Loucy (cell line): ENCODE measurements around the gene SLC26A1.

ENCODE experiments used
- H2AFZ ChIP-seq: fragments of 200-600 bp; sonication (generic); 2 replicates; pipeline ENCODE4 v1.6.0; 2016; ENCODE audit warnings: antibody characterized with exemption, mild to moderate bottlenecking, low read length, moderate library complexity
- H3F3A ChIP-seq: fragments of 200-600 bp; 2 replicates; pipeline ENCODE4 v1.6.0; 2016; ENCODE audit warnings: antibody characterized with exemption, low read depth, mild to moderate bottlenecking
- H3K27me3 ChIP-seq: fragments of 200-600 bp; sonication (generic); 2 replicates; pipeline ENCODE4 v1.6.1; 2014; ENCODE audit warnings: low read length, mild to moderate bottlenecking; ENCODE audit not compliant: insufficient read depth, poor library complexity, severe bottlenecking
- H3K36me3 ChIP-seq: fragments of 200-600 bp; sonication (generic); 2 replicates; pipeline ENCODE4 v1.6.1; 2016; ENCODE audit warnings: low read length; ENCODE audit not compliant: insufficient read depth
- H3K4me1 ChIP-seq: fragments of 200-600 bp; sonication (generic); 2 replicates; pipeline ENCODE4 v1.5.1; 2014; ENCODE audit warnings: low read length, mild to moderate bottlenecking; ENCODE audit not compliant: insufficient read depth, poor library complexity, severe bottlenecking
- H3K4me2 ChIP-seq: fragments of 200-600 bp; sonication (generic); 2 replicates; pipeline ENCODE4 v1.6.0; 2014; ENCODE audit warnings: antibody characterized with exemption, low read length, low read depth, mild to moderate bottlenecking; ENCODE audit not compliant: poor library complexity, severe bottlenecking
- H3K4me3 ChIP-seq: fragments of 200-600 bp; sonication (generic); 2 replicates; pipeline ENCODE4 v1.5.1; 2014; ENCODE audit warnings: low read length, mild to moderate bottlenecking, mixed read lengths; ENCODE audit not compliant: poor library complexity, severe bottlenecking
- H3K79me2 ChIP-seq: fragments of 200-600 bp; sonication (generic); 2 replicates; pipeline ENCODE4 v1.6.1; 2014; ENCODE audit warnings: low read length; ENCODE audit not compliant: insufficient read depth
- H3K9ac ChIP-seq: fragments of 200-600 bp; sonication (generic); 2 replicates; pipeline ENCODE4 v1.6.0; 2014; ENCODE audit warnings: mild to moderate bottlenecking, low read depth, low read length, moderate library complexity; ENCODE audit not compliant: poor library complexity, severe bottlenecking
- H3K9me2 ChIP-seq: fragments of 200-600 bp; sonication (generic); replicated peaks from 2 replicates; pipeline ENCODE4 v1.6.1; 2016; ENCODE audit warnings: low read depth, low read length, mixed read lengths
- H3K9me3 ChIP-seq: fragments of 200-600 bp; sonication (generic); 2 replicates; pipeline ENCODE4 v1.6.1; 2014; ENCODE audit warnings: mild to moderate bottlenecking, antibody characterized with exemption, low read length, low read depth; ENCODE audit not compliant: insufficient read depth
- H4K20me1 ChIP-seq: fragments of 200-600 bp; sonication (generic); 2 replicates; pipeline ENCODE4 v1.6.0; 2014; ENCODE audit warnings: antibody characterized with exemption, low read length, mild to moderate bottlenecking; ENCODE audit not compliant: insufficient read depth, poor library complexity, severe bottlenecking
- EZH2phosphoT487 ChIP-seq: fragments of 200-600 bp; IDR thresholded peaks from 2 replicates; pipeline ENCODE4 v1.6.1; 2018; ENCODE audit warnings: antibody characterized with exemption, mild to moderate bottlenecking, moderate library complexity, borderline replicate concordance
- TF ChIP-seq, protein P1 (sequence below): fragments of 200-600 bp; sonication (generic); conservative IDR thresholded peaks from 2 replicates; pipeline ENCODE4 v1.5.1; 2014; ENCODE audit warnings: mild to moderate bottlenecking, antibody characterized with exemption, low read length

Gene SLC26A1

DNA sequence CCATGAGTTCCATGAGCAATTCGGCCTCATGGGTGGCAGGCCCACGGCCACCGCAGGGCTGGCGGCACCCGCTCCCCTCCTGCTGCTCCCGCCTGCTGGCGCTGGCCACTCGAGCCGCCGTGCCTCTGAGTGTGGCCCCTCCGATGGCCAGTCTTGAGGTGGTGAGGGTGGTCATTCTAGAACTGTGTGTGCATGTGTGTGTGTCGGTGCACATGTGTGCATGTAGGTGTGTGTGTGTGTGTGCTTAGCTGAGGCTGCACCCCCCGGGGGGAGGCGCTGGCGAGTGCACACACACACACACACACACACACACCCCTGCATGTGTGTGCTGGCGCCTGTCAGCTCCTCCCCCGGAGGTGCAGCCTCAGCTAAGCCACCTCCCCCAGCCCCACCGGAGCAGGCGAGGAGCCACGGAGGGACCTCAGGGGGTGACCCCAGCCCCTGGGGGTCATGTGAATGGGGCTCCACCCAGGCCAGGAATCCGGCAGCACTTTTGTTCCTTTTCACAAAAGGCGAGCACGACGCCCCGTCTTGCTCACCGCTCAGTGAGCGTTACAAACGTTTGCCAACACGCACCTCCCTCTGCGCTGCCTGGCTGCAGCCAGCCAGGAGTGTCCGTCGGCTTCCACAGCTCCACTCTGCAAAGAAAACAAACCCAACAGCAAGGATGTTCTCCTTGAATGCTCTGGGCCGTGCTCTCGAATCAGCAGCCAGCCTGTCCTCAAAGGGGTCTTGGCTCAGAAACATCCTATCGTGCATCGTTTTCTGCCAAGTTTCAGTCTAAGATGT, 48.1 kb upstream of the SLC26A1 start:
- Histone ChIP-seq H3K4me3 (no peak overlapping the region), H3K36me3 (no peaks in the 10 kb centered on the region), H3K4me2 (no peak overlapping the region), H3K9ac (no peak overlapping the region), H2AFZ (no peak overlapping the region), H3K4me1 (no peaks in the 10 kb centered on the region), H4K20me1 (no peaks in the 10 kb centered on the region), H3K9me2 (no peaks in the 10 kb centered on the region), H3K27me3 (no peaks in the 10 kb centered on the region), H3F3A (no peaks in the 10 kb centered on the region), H3K9me3 (no peaks in the 10 kb centered on the region; the same call in 1 of the 2 replicates), H3K79me2 (no peaks in the 10 kb centered on the region)
- no peak for TF ChIP-seq EZH2phosphoT487
- TF ChIP-seq, protein P1, sequence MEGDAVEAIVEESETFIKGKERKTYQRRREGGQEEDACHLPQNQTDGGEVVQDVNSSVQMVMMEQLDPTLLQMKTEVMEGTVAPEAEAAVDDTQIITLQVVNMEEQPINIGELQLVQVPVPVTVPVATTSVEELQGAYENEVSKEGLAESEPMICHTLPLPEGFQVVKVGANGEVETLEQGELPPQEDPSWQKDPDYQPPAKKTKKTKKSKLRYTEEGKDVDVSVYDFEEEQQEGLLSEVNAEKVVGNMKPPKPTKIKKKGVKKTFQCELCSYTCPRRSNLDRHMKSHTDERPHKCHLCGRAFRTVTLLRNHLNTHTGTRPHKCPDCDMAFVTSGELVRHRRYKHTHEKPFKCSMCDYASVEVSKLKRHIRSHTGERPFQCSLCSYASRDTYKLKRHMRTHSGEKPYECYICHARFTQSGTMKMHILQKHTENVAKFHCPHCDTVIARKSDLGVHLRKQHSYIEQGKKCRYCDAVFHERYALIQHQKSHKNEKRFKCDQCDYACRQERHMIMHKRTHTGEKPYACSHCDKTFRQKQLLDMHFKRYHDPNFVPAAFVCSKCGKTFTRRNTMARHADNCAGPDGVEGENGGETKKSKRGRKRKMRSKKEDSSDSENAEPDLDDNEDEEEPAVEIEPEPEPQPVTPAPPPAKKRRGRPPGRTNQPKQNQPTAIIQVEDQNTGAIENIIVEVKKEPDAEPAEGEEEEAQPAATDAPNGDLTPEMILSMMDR: no peak

DNA sequence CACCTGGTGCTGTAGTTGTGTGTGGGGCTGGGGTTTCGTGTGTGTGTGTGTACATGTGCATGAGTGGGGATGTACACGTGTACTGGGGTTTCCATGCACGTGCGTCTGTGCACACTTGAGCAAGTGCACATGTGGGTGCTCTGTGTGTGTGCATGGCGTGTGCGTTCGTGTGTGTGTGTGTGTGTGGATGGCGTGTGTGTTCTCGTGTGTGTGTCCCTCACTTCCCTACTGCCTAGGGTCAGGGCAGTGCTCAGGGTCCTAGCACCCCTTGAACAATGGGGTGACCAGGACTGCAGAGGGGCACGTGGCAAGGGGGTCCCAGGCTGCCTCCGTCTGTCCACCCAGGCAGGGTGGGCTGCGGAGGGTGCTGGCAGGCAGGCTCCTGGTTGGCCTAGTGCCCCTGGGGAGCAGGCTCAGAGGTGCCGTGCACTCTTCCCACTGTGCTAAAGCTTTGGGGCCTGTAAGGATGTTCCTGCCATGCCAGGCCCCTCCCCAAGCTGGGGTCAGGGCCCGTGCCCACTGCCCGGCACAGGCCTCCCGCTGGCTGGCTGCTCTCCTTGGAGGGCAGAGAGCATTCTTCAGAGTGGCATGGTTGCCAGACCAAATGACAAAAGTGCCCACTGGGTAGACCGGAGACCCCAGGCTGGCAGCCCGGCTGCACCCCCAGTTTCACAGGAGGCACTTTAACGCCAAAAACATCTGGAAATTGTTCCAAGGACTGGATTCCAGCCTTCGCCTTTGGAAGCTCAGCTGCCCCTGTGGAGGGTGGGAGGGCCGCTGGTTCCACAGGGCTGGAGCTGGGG, 47.3 kb upstream of the SLC26A1 start:
- no peaks in the 10 kb centered on the region for H3F3A ChIP-seq
- H3K79me2 ChIP-seq: no peaks in the 10 kb centered on the region
- no peak overlapping the region for H3K4me2 ChIP-seq
- H3K9ac ChIP-seq: no peak overlapping the region
- H3K9me2 ChIP-seq: no peaks in the 10 kb centered on the region
- TF ChIP-seq EZH2phosphoT487: no peak
- TF ChIP-seq, protein P1: no peak
- no peaks in the 10 kb centered on the region for H3K4me1 ChIP-seq
- no peak overlapping the region for H3K4me3 ChIP-seq
- no peaks in the 10 kb centered on the region; the same call in 1 of the 2 replicates for H3K9me3 ChIP-seq
- H3K27me3 ChIP-seq: no peaks in the 10 kb centered on the region
- no peak overlapping the region for H2AFZ ChIP-seq
- H3K36me3 ChIP-seq: no peaks in the 10 kb centered on the region
- no peaks in the 10 kb centered on the region for H4K20me1 ChIP-seq

DNA sequence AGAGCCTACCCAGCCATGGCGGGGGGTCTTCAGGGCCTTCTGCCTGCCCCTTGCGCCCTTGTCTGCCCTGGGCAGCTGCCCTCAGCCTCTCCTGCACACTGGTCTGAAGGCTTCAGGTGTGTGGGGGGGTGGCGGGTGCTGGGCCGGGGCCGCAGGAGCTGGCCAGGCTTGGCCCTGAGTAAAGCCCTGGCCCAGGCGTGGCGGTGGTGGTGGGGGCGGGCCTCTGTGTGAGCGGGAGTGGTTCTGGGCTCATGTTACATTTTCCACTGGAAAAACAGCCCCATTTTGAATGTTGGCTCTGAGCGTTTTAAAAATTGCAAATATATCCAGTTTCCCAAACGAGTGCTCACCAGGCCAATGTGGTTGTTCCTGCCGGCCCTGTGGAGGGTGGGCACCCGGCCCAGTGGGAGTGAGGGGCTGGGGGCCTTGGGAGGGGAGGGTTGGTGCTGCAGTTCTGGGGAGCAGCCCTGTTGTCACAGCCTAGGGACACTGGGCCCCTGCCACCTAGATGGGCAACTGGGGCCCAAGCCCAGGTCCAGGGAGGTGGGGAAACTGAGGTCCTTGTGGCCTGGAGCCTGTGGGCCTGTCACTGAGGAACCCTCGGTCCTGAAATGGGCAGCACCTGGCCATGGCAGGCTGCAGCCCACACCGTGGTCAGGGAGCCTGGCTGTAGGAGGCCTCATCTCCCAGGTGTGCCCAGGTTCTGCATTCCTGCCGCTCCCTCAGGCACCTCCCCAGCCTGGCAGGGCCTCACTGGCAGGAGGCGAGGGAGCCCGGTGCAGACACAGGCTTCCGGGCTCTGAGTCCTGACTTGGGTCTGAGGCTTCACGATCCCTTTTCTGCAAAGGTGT, 46.5 kb upstream of the SLC26A1 start:
- Histone ChIP-seq H3K9me3 (no peaks in the 10 kb centered on the region; the same call in 1 of the 2 replicates), H3K4me2 (no peak overlapping the region), H3K4me1 (no peaks in the 10 kb centered on the region), H4K20me1 (no peaks in the 10 kb centered on the region), H3K4me3 (no peak overlapping the region), H3F3A (no peaks in the 10 kb centered on the region), H3K9me2 (no peaks in the 10 kb centered on the region), H2AFZ (no peak overlapping the region), H3K9ac (no peak overlapping the region), H3K36me3 (no peaks in the 10 kb centered on the region), H3K27me3 (no peaks in the 10 kb centered on the region), H3K79me2 (no peaks in the 10 kb centered on the region)
- TF ChIP-seq, protein P1: no peak
- TF ChIP-seq EZH2phosphoT487: no peak
